ENCODE measurements around the gene ZNF277.
"Not testable (repeated sequence)": the region's sequence is repeated elsewhere in the genome, so short reads cannot be mapped to it uniquely, and the experiment has no call there.

The ZNF277 gene

DNA sequence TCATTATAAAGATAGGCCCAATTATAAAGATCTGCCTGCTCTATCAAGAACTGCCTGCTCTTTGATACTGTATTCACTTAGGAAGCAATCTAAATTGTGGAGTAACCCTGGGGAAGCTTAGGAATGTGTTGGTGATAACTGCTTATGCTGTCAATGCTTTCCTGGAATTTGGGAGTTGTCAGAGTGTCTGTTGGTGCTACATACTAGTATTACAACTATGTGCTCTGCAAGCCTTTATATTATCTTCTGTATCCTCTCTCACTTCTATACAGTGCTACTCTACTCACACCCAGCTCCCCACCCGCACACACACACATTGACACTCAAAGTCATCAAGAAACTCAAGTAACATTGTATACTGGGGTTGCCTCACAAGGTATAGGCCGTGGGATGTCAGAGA, 6.1 kb downstream of the ZNF277 start:
- no peak for DNase-seq

DNA sequence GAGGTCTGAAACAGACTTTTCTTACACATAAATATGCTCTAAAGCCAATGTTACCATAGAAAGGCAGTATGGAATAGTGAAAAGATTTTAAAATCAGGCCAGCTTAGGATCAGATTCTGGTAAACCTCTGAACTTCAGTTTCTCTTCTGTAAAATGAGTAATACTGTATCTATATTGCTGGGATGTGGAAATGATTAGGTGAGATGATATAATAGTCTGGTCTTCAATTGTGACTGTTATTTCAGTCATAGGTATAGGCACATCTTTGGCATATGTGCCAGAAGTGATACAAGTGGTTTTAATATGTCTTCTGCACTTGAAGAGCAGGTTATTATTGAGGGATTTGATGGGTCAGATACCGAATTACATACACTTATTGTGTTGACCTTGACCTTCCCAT, 7.2 kb downstream of the ZNF277 start:
- no peak for DNase-seq

DNA sequence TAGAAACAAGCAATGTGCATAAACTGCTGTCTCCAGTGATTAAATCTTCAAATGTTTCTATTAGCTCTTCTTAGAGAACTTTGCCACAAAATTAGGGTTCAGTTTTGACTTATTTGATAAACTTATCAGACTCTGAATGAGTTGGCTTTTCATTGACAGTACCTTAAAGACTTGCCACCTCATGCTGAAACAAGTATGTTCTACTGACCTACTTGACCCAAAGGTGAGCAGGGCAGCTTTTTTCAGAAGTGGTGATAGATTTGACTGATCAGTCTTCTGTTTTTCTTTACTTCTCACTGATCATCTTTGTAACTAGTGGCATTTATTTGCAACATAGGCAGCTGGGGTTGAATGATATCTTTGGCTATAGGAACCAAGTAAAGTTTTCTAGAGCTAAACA, 7.8 kb downstream of the ZNF277 start:
- no peak for DNase-seq

DNA sequence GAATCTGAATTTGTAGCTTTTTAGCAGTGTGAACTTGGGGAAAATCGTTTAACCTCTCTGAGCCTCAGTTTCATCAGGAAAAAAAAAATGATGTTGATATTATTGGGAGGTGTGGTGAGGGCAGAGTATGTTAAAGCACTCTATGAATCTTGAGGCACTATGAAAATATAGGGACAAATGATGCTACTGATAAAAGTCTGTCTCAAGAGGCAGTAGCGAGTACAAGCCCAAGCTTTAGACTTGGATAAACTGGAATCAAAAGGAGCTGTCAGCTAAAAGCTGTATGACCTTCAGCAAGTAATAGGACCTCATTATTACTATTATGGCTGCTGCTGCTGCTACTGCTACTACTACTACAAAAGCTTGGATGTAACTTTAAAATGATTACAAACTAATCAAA, 8.4 kb downstream of the ZNF277 start:
- no peak for DNase-seq

DNA sequence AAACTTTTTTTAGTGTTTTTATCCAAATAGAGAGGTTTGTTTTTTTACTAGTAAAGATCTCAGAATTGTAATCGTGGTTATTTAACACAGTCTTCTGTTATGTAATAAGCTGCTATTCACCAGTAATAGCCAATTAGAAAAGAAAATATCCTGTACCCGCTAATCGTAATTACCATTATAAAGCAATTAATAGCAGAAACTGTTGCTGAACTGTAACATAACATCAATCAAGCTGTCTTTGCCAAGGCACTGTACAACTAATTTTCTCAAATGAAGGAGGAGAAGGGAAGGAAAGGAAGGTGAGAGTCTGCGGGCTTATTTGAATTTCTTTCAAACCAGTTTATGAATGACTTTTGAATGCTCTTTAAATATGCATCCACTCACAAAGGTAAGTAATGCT, 9.3 kb downstream of the ZNF277 start:
- DNase-seq = no peak

DNA sequence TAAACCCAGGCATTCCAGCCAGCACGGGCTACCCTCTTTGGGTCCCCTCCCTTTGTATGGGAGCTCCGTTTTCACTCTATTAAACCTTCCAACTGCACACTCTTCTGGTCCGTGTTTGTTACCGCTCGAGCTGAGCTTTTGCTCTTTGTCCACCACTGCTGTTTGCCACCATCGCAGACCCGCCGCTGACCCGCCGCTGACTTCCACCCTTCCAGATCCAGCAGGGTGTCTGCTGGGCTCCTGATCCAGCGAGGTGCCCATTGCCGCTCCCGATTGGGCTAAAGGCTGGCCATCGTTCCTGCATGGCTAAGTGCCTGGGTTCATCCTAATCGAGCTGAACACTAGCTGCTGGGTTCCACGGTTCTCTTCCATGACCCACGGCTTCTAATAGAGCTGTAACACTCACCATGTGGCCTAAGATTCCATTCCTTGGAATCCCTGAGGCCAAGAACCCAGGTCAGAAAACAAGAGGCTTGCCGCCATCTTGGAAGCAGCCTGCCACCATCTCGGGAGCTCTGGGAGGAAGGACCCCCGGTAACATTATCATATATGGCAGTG, 14.5 kb downstream of the ZNF277 start:
- DNase-seq = no peak

DNA sequence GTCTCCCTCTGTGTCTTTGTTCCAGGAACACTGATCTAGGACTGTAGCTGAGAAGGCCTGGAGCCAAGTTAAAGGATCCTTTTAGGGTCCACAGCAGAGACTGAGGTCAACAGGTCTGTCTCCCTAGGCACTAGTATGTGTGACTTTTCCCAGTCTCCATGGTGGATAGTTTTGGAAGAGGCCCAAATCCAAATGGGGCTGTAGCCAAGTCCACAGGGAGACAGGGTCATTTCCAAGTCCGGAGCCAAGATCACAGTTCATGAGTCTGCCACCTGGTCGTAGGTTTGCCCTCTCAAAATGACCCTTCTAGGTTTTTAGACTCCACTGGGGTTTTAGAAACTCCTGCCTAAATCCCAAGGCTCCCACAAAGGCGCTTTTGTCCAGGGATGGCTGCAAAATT, 16.8 kb downstream of the ZNF277 start:
- no peak for DNase-seq

DNA sequence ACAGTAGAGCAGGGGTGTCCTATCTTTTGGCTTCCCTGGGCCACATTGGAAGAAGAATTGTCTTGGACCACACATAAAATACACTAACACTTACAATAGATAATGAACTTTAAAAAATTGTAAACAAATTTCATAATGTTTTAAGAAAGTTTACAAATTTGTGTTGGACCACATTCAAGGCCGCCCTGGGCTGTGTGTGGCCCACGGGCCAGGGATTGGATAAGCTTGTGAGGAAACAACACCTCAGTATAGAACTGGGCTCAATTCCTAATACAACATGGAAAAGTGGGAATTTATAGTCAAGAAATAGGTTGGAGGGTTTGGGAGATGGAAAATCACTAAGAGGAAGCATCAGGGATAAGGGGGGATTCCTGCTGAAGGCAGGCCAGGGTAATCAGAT, 17.7 kb downstream of the ZNF277 start:
- DNase-seq = no peak

DNA sequence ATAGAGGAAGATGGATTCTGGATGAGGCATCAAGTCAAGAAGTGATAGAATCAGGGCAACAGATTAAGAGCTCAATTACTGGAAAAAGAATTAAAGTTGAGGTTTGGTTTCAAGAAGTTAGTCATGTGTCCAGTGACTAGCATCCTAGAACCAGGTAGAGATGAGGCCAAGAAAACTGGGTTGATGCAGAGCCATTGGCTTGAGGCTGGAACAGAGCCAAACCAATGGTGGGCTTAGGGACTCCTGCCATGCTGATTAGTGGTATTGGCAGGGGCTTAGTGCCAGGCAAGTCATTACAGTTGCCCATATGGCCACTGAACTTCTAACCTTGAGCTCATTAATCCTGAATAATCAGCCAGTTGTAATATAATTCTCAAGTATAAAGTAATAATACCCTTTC, 18.5 kb downstream of the ZNF277 start:
- DNase-seq = no peak

DNA sequence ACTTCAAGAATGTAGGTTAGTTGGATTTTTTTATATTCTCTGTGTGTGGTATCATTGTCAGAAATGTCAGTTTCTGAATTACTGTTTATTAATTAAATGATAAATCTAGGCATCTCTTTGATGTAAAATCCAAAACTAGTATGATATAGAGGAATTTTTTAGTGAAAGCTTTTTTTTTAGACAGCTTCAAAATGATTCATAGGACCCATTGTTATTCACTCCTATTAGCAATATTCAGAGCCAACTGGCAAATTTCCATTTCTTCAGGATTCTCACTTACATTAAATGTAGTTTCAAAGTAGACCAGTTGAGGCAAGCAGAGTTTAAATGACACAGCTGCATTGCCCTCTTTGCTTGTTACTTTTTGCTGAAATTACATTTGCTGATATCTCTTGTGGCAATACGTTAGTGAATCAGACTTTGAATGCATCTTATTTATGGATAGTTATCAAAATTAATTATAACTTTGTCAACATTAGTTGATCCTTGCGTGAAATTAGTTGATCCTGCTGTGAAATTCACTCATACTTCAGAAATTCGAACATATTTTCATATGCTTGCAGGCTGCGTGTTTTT, 20.3 kb downstream of the ZNF277 start:
- DNase-seq = no peak

DNA sequence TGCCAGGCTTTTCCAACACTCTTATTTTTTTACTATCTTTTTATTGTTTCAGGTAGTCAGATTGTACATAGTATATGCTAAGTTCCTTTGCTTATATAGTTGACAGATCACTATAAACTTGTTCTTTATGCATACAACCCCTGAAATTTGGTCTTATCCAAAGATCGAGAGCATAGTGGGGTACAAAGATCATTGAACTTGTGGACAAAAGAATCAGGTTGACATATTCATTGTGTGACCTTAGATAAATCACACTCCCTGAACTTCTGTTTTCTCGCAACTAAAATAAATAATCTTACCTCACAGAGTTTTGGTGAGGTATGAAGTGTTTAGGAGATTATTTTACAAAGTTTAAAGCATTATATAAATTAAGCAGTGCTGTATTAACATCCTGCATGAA, 22.1 kb downstream of the ZNF277 start:
- no peak for DNase-seq

DNA sequence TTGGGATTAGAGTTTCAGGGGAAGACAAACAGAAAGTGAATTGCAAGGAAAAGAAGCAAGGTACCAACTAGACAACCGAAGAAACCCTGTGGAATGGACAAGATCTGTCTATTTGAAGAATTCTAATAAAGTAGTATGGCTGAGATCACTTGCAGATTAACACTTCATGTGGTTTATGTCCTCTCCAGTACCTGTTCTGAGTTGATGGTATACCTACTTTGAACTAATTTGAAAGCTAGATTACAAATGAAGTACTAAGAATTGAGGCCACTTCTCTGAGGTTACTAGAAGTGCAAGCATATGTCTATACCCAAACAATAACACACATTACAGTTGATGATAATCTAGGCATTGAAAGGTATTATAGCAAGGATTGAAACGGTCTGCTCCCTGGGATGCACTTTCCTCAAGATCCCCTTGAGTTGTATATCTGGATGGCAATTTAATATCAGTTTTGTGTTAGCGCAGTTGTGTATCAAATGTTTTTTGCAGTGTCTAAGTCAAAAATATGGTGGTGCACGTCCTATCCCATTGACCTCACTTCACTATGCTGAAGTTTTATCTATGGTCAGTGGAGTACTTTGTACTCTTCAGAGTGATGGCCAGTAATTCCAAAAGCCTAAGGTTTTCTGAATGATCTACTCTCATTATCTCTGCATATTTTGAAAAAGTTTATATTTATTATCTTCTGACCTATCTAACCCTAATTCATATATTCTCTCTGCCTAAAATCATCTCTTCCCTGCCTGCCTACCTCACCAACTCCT, 25.9 kb downstream of the ZNF277 start:
- DNase-seq = no peak

DNA sequence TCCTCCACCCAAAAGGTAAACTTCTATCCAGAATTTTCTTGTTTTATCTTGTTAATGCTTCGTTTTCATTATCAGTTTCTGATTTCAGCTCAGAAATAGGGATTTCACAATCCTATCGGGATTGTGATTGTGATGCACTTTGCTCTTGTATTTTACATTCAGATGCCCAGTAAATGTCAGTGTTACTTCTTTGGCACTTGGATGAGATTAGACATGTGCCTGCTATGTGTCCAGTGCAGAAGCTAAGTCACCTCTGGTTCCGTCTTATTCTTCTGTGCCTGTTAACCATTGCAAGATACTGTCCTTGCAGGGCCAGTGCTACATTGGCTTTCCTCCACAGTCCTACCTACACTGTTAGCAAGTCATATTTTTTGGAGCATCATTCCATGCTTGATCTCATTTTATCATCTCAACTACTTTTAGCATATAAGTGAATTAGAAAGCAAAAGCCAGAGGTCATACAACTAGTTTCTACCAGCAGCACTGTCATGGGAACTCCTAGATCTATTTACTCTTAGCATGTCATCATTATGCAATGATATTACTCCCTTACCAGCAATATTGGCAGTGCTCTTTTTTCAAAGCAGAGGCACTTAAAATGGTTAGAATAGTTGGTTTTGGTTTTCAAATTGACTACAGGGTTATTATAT, 26.7 kb downstream of the ZNF277 start:
- no peak for DNase-seq

DNA sequence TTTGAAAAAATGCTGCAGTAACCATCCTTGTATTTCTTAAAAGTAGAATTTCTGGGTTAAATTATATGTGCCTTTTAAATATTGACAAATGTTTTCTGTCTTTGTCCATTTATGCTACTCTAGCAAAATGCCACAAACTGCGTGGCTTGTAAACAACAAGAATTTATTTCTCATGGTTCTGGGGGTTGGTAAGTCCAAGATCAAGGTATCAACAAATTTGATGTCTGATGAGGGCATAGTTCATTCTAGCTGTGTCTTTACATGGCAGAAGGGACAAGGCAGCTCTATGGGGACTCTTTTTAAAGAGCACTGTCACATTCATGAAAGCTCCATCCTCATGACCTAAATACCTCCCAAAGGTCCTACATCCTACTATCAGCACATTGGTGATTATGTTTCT, 27.7 kb downstream of the ZNF277 start:
- DNase-seq = no peak

DNA sequence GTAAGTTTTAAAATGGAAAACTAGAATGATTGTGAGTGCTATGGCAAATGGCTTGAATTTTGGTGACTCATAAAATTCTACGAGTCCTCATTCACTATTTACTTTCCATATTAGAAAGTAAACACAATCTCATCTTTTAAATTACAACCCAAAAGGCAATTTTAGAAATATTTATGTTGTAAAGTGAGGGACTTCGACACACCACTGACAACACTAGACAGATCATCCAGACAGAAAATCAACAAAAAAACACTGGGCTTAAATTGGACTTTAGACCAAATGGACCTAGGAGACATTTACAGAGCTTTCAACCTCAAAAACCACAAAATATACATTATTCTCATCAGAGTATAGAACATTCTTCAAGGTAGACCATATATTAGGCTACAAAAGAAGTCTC, 30.1 kb downstream of the ZNF277 start:
- no peak for DNase-seq

DNA sequence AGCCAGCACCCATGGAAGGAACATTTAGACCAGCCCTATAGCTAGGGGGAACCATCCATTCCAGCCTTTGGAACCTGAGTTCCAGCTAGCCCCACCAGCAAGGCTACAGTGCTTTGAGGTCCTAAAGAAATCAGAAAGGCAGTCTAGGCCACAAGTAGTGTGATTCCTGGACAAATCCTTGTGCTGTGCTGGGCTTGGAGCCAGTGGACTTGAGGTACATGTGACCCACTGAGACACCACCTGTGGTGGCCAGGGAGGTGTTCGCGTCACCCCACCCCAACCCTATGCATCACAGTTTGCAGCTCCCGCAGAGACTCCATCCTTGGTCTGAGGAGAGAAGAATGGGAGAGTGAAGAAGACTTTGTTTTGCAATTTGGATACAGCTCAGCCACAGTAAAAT, 31.8 kb downstream of the ZNF277 start:
- DNase-seq = no peak

DNA sequence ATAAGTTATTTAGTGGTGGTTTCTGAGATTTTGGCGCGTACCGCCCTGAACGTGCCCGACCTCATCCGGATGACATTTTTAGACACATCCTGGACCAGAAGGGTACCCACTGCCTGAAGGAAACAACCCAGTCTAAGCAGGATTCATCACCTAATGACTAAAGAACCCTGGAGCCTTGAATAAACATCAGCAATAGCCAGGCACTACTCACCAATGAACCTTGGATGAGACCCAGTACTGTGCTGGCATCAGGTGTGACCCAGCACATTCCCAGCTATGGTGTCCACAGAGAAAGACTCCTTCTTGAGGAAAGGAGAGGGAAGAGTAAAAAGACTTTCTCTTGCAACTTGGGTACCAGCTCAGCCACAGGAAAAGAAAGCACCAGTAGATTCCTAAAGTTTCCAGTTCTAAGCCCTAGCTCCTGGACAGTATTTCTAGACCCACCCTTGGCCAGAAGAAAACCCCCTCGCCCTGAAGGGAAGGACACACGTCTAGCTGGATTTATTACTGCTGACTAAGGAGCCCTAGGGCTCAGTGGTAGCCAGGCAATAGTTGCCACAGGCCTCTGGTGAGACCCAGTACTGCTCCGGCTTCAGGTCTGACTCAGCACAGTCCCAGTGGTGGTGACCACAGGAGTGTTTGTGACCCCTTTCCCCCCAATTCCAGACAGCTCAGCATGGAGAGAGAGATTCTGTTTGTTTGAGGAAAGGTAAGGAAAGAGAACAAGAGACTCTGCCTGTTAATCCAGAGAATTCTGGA, 32.5 kb downstream of the ZNF277 start:
- DNase-seq = no peak

DNA sequence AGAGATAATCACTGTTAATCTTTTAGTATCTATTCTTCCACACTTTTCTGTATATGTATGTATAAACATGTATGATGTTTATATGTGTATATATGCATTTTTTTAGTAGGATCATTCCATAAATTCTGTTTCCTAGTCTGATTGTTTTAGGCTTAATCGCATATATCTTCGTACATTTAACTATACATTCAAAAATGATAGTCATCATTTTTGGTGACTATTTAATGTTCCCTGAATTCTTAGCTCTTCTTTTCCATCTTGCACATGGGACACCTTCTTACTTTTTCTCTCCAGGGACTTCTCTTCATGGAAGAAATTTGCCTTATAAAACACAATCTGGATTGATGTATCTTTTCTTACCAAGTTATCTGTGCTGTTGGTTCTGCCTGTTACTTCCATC, 42.1 kb downstream of the ZNF277 start:
- no peak for DNase-seq

DNA sequence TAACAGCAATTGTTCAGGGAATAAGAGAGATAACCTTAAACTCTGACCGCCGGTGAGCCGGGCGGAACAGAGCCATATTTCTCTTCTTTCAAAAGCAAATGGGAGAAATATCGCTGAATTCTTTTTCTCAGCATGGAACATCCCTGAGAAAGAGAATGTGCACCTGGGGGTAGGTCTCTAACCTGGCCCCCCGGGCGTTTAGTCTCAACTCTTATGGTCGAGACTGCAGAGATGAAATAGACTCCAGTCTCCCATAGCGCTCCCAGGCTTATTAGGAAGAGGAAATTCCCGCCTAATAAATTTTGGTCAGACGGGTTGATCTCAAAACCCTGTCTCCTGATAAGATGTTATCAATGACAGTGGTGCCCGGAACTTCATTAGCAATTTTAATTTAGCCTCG, 43.5 kb downstream of the ZNF277 start:
- not testable (repeated sequence) for DNase-seq

DNA sequence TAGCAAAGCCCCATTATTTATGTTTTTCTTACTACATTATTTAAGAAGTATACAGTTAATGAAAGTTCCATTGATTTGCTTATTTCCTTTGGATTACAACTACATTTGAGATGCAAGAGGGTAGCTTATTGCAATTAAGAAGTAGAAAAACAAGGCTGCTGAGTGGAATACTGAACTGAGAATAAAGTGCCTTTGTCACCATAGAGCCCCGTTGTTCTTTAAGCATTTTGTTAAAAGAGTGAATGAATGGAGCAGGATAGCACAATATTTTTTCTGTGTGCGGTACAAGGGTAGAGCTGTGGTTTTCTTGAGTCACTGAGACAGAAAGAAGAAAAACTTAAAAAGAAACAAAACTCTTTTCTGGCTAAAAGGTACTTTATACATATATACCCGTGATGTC, 45.6 kb downstream of the ZNF277 start:
- DNase-seq = no peak

DNA sequence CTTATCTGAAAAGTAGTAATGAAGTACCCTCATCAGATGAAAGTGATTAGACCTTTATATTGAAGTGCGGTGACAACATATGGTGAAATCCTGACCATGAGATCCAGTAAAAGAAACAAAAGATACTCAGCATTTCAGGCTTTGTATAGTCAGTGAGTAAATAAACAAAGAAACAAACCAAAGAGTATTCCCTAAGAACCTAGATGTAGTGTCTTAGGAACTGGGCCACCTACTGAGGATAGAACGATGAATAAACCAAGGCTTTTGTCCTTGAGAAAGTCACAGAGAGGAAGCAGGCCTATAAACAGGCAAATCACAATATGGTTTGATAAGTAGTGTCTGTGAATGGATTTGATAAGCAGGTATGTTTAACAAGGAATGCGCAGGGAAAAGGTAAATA, 46.2 kb downstream of the ZNF277 start:
- no peak for DNase-seq

DNA sequence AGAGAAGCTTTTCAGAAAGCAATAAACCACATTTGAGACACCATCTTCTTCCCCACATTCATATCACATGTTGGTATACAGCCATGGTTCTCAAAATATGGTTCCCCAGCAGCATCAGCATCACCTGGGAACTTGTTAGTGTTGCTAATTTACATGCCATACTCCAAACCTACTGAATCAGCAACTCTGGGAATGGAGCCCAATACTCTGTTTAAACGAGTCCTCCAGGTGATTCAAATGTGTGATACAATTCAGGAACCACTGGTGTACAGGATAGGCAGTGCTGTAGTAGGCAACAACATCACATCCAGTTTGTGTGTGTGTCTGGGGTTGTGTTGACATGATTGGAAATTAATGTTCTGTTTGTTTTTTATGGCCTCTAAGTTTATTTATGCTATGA, 47.7 kb downstream of the ZNF277 start:
- no peak for DNase-seq

DNA sequence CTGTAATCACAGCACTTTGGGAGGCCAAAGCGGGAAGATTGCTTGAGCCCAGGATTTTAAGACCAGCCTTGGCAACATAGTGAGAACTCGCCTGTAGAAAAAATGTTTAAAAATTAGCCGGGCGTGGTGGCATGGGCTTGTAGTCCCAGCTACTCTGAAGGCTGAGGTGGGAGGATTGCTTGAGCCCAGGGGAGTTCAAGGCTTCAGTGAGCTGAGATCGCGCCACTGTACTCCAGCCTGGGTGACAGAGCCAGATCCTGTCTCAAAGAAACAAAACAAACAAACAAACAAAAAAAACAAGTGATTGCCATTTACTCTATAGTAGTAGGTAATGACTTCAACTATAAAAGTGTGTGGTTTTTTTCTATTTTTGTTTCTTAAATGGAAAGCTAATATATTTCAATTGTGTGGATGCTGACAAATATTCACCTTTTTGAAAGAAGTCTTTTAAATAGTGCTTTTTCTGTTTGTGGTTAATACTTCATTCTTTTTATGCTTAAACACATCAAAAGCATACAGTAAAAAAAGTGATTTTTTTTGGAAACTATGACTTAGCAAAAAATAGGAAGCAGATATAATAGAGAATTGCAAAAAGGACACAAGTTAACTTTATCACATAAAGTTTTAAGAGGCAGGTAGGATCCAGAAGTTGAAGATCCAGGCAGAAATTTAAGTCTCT, 48.4 kb downstream of the ZNF277 start:
- no peak for DNase-seq

Data from OCI-M1 (cell line).